SK-N-SH (cell line): ENCODE measurements around the gene AJUBA. TPM values are rescaled to one million over a fixed set of nuclear protein-coding genes. Genes with fewer than 3 reads are reported as not detected.

ENCODE experiments used
- CTCF ChIA-PET: fragments of 300-600, 350-600 bp; formaldehyde crosslinking; extraction: SDS; loops from one replicate; lab custom pipeline; 2021; lab: Yijun Ruan, JAX
- POLR2A ChIA-PET: fragments of 350-600 bp; sonication (Branson Sonifier 250); formaldehyde crosslinking; extraction: SDS; loops from one replicate; lab custom pipeline; 2020; ENCODE audit warnings: antibody characterized with exemption, inconsistent platforms; lab: Yijun Ruan, JAX
- DNase-seq: peaks from one replicate; pipeline ENCODE4 v3.0.0; 2012
- H2AFZ ChIP-seq: fragments of 200-600 bp; sonication (generic); 2 replicates; pipeline ENCODE4 v1.8.1; 2016; ENCODE audit warnings: antibody characterized with exemption, mild to moderate bottlenecking, low read depth
- H3F3A ChIP-seq: fragments of 200-600 bp; sonication (generic); replicated peaks from 2 replicates; pipeline ENCODE3; 2016; ENCODE audit warnings: antibody characterized with exemption, mild to moderate bottlenecking; ENCODE audit not compliant: insufficient read depth
- H3K27ac ChIP-seq, 2 experiments: fragments of 200-500 bp in 1 of 2; fragments of 200-600 bp in 1 of 2; sonication (Bioruptor generic) in 1 of 2; sonication (generic), shearing (Covaris generic) in 1 of 2; 2 replicates each; pipeline versions ENCODE4 v1.5.1 to v1.6.1; 2014 to 2016; ENCODE audit warnings: low read depth in 2 of 2, inconsistent platforms in 1 of 2, low read length in 1 of 2, mild to moderate bottlenecking in 1 of 2, mixed read lengths in 1 of 2
- H3K27me3 ChIP-seq: fragments of 200-600 bp; sonication (generic), shearing (Covaris generic); 2 replicates; pipeline ENCODE4 v1.6.1; 2016; ENCODE audit warnings: mixed run types; ENCODE audit not compliant: insufficient read depth
- H3K36me3 ChIP-seq, 2 experiments: fragments of 200-500 bp in 1 of 2; fragments of 200-600 bp in 1 of 2; sonication (Bioruptor generic) in 1 of 2; sonication (generic) in 1 of 2; replicated peaks in 1 of 2; 2 replicates each; pipeline versions ENCODE3 to v1.5.1; 2014 to 2016; ENCODE audit warnings: low read length in 1 of 2, mild to moderate bottlenecking in 1 of 2; ENCODE audit not compliant: insufficient read depth in 2 of 2, control insufficient read depth in 1 of 2
- H3K4me1 ChIP-seq, 2 experiments: fragments of 200-500 bp in 1 of 2; fragments of 200-600 bp in 1 of 2; sonication (Bioruptor generic) in 1 of 2; sonication (generic), shearing (Covaris generic) in 1 of 2; 2 replicates each; pipeline versions ENCODE4 v1.5.1 to v1.6.1; 2014 to 2016; ENCODE audit warnings: low read depth in 1 of 2, low read length in 1 of 2, mixed run types in 1 of 2; ENCODE audit not compliant: insufficient read depth in 2 of 2, control insufficient read depth in 1 of 2
- H3K4me2 ChIP-seq: fragments of 200-600 bp; sonication (generic), shearing (Covaris generic); 2 replicates; pipeline ENCODE4 v1.6.1; 2017; ENCODE audit warnings: mixed run types
- H3K4me3 ChIP-seq, 2 experiments: fragments of 200-500 bp in 1 of 2; fragments of 200-600 bp in 1 of 2; sonication (Bioruptor generic) in 1 of 2; sonication (generic), shearing (Covaris generic) in 1 of 2; 2 replicates each; pipeline versions ENCODE4 v1.5.1 to v1.8.1; 2014 to 2016; ENCODE audit warnings: low read depth in 2 of 2, inconsistent platforms in 1 of 2, low read length in 1 of 2, mild to moderate bottlenecking in 1 of 2, mixed read lengths in 1 of 2, moderate library complexity in 1 of 2
- H3K79me2 ChIP-seq: fragments of 200-600 bp; sonication (generic); 2 replicates; pipeline ENCODE4 v1.8.1; 2017; ENCODE audit warnings: mild to moderate bottlenecking; ENCODE audit not compliant: insufficient read depth
- H3K9ac ChIP-seq: fragments of 200-600 bp; sonication (generic); 2 replicates; pipeline ENCODE4 v1.6.1; 2017; ENCODE audit warnings: mixed run types
- H3K9me2 ChIP-seq: fragments of 200-600 bp; sonication (generic); 2 replicates; pipeline ENCODE4 v1.6.1; 2017; ENCODE audit warnings: mixed run types
- H3K9me3 ChIP-seq: fragments of 200-600 bp; sonication (generic); 2 replicates; pipeline ENCODE4 v1.6.1; 2017; ENCODE audit warnings: mixed run types, mild to moderate bottlenecking, moderate library complexity
- H4K20me1 ChIP-seq: fragments of 200-600 bp; sonication (generic); 2 replicates; pipeline ENCODE4 v1.6.1; 2017; ENCODE audit warnings: mild to moderate bottlenecking, mixed run types; ENCODE audit not compliant: insufficient read depth
- CHD2 ChIP-seq: fragments of 150-350 bp; IDR thresholded peaks from 2 replicates; pipeline ENCODE4 v1.6.1; 2018; ENCODE audit warnings: low read length; ENCODE audit not compliant: partially characterized antibody
- CTCF ChIP-seq: fragments of 200-600 bp; sonication (generic); IDR thresholded peaks from 2 replicates; pipeline ENCODE4 v1.6.1; 2017; ENCODE audit warnings: antibody characterized with exemption, mild to moderate bottlenecking, moderate library complexity
- GABPA ChIP-seq: IDR thresholded peaks from 2 replicates; pipeline ENCODE4 v1.4.0; 2012; ENCODE audit warnings: low read depth, mild to moderate bottlenecking
- GATA2 ChIP-seq: sonication (generic); formaldehyde crosslinking; IDR thresholded peaks from 2 replicates; pipeline ENCODE4 v1.5.0; 2020; ENCODE audit warnings: mild to moderate bottlenecking, missing genetic modification reagents
- NFIC ChIP-seq: IDR thresholded peaks from 2 replicates; pipeline ENCODE4 v1.4.0; 2012; ENCODE audit warnings: borderline replicate concordance
- RAD21 ChIP-seq: IDR thresholded peaks from 2 replicates; pipeline ENCODE4 v1.6.1; 2012; ENCODE audit warnings: mild to moderate bottlenecking, low read length
- RCOR1 ChIP-seq: fragments of 150-350 bp; IDR thresholded peaks from 2 replicates; pipeline ENCODE4 v1.6.1; 2017; ENCODE audit warnings: antibody characterized with exemption, low read length
- REST ChIP-seq: IDR thresholded peaks from 2 replicates; pipeline ENCODE4 v1.6.1; 2012; ENCODE audit warnings: mild to moderate bottlenecking, low read depth, low read length, moderate library complexity
- RXRA ChIP-seq: IDR thresholded peaks from 2 replicates; pipeline ENCODE4 v1.4.0; 2012; ENCODE audit warnings: low read depth, mild to moderate bottlenecking, borderline replicate concordance
- SIN3A ChIP-seq: IDR thresholded peaks from 2 replicates; pipeline ENCODE4 v1.6.1; 2012; ENCODE audit warnings: low read depth, mild to moderate bottlenecking, low read length, moderate library complexity, borderline replicate concordance
- SMC3 ChIP-seq: IDR thresholded peaks from 2 replicates; pipeline ENCODE4 v1.6.1; 2012; ENCODE audit warnings: low read depth, low read length, improper control_type of control experiment
- TAF1 ChIP-seq: IDR thresholded peaks from 2 replicates; pipeline ENCODE4 v1.6.1; 2012; ENCODE audit warnings: low read depth, mild to moderate bottlenecking, low read length, moderate library complexity, borderline replicate concordance
- YY1 ChIP-seq: IDR thresholded peaks from 2 replicates; pipeline ENCODE4 v1.4.0; 2012; ENCODE audit warnings: low read depth, mild to moderate bottlenecking
- WGBS: methylation state at CpG from one replicate; pipeline ENCODE4 v1.1.6; 2017; ENCODE audit warnings: low lambda C conversion rate; 5-methylcytosine and 5-hydroxymethylcytosine counted together
- polyA plus RNA-seq, 3 experiments: library from polyadenylated mRNA; depleted of rRNA; stranded (reverse); fragments of >200 nt; gene quantifications; 2 replicates each; pipeline ENCODE4 v1.2.3, GENCODE V29; 2012

The AJUBA gene
- polyA plus RNA-seq, 1 of the 3 experiments (the other 2 are of a cell fraction) = 24.4 TPM

- no peaks in the 10 kb centered on the region for H3K36me3 ChIP-seq
- H3K4me2 ChIP-seq = no peak overlapping the region
- H3K9me2 ChIP-seq = no peaks in the 10 kb centered on the region
- DNase-seq = no peak
- WGBS = 100% methylated on average over 5 of the region's 9 CpGs
- no peaks in the 10 kb centered on the region for H4K20me1 ChIP-seq
- no peak overlapping the region for H3K27ac ChIP-seq
- H3K4me3 ChIP-seq = no peak overlapping the region
- no peaks in the 10 kb centered on the region for H3K9me3 ChIP-seq
- H3K27me3 ChIP-seq = no peaks in the 10 kb centered on the region
- peaks cover 4% of the 10 kb centered on the region for H3F3A ChIP-seq
- peaks cover 4 to 25% of the 10 kb centered on the region in 2 experiments; a peak in 3 of 4 replicates for H3K4me1 ChIP-seq
- CTCF ChIA-PET = interaction anchor here (1.1 to 34.9 kb wide), 22 partner anchors 11 to 225 kb away, joined by 3 to 1566 read pairs (median 10); partner anchors contain the start of genes AJUBA, CDH24, HAUS4 and PRMT5
- no peak overlapping the region for H3K9ac ChIP-seq
- no peaks in the 10 kb centered on the region for H3K79me2 ChIP-seq
- no peak overlapping the region for H2AFZ ChIP-seq
- POLR2A ChIA-PET = interaction anchor here (1.4 to 3.5 kb wide), 5 partner anchors 10 to 62 kb away, joined by 8 to 20 read pairs (median 15); partner anchors contain the start of gene CDH24
- no peak for TF ChIP-seq NFIC
- no peak for TF ChIP-seq RCOR1
- no peak for TF ChIP-seq GATA2 (CRISPR knock-in tag)
- TF ChIP-seq RXRA = no peak
- TF ChIP-seq YY1 = no peak
- no peak for TF ChIP-seq TAF1
- TF ChIP-seq REST = 0 out of 2 replicates have a peak, but pooled peaks have one; percentile 29
Observed at GRCh38 chr14:22995889-22996625, 13.7 kb upstream of the AJUBA start.

- DNase-seq = peak; percentile 77
- no peak overlapping the region for H3K9ac ChIP-seq
- peaks cover 4 to 25% of the 10 kb centered on the region in 2 experiments; a peak in 3 of 4 replicates for H3K4me1 ChIP-seq
- no peaks in the 10 kb centered on the region for H3K9me3 ChIP-seq
- H3K27me3 ChIP-seq = no peaks in the 10 kb centered on the region
- no peak overlapping the region for H2AFZ ChIP-seq
- ChIA-PET CTCF (interaction anchor here (0.6 to 34.9 kb wide), 34 partner anchors 9 to 424 kb away, joined by 3 to 1566 read pairs (median 6); partner anchors contain the start of genes AJUBA, CDH24, HAUS4 and PRMT5), POLR2A (interaction anchor here (0.6 to 2.8 kb wide), 7 partner anchors 9 to 101 kb away, joined by 3 to 18 read pairs (median 10); partner anchors contain the start of gene CDH24)
- no peak overlapping the region for H3K27ac ChIP-seq
- H3K79me2 ChIP-seq = no peaks in the 10 kb centered on the region
- TF ChIP-seq SMC3 (peak; percentile 75), RAD21 (peak; percentile 83), RXRA (no peak), GABPA (no peak), CTCF (peak; percentile 70), CHD2 (peak; percentile 58), SIN3A (no peak)
- peaks cover 4% of the 10 kb centered on the region for H3F3A ChIP-seq
- 18% methylated on average over 4 of the region's 4 CpGs for WGBS
- H4K20me1 ChIP-seq = no peaks in the 10 kb centered on the region
- no peaks in the 10 kb centered on the region for H3K36me3 ChIP-seq
- H3K4me3 ChIP-seq = no peak overlapping the region; a peak in 1 of 4 replicates
- H3K4me2 ChIP-seq = no peak overlapping the region
- H3K9me2 ChIP-seq = no peaks in the 10 kb centered on the region
Observed at GRCh38 chr14:22994762-22995275, 12.5 kb upstream of the AJUBA start.
